ENCODE results near the gene ATXN2.
"Not testable (repeated sequence)": the region's sequence is repeated elsewhere in the genome, so short reads cannot be mapped to it uniquely, and the experiment has no call there.

The ATXN2 gene

GRCh38 chr12:111635524-111635923, 36.4 kb upstream of the ATXN2 start:
- TF ChIP-seq SPI1 (IDR thresholded peaks at IDR 0.05; ENCODE audit: low read depth, low read length) (no peak), POLR2AphosphoS5 (IDR thresholded peaks at IDR 0.05; ENCODE audit: low read depth, low read length) (no peak), PAX5 (IDR thresholded peaks at IDR 0.05; ENCODE audit: insufficient read depth, low read length, severe bottlenecking) (no peak), POU2F2 (IDR thresholded peaks at IDR 0.05; ENCODE audit: low read depth, low read length) (no peak), TAF1 (IDR thresholded peaks at IDR 0.05; ENCODE audit: low read depth, low read length) (no peak), POLR2A (IDR thresholded peaks at IDR 0.05; ENCODE audit: low read depth, low read length) (no peak)
- peak; percentile 69 for FAIRE-seq
- no peak for DNase-seq (ENCODE audit: insufficient read length, low spot score)

GRCh38 chr12:111628505-111629260, 29.6 kb upstream of the ATXN2 start:
- FAIRE-seq = no peak
- DNase-seq (ENCODE audit: insufficient read length, low spot score) = no peak
- TF ChIP-seq POU2F2 (IDR thresholded peaks at IDR 0.05; ENCODE audit: low read depth, low read length) (no peak), POLR2AphosphoS5 (IDR thresholded peaks at IDR 0.05; ENCODE audit: low read depth, low read length) (no peak), TAF1 (IDR thresholded peaks at IDR 0.05; ENCODE audit: low read depth, low read length) (no peak), POLR2A (IDR thresholded peaks at IDR 0.05; ENCODE audit: low read depth, low read length) (no peak), PAX5 (IDR thresholded peaks at IDR 0.05; ENCODE audit: insufficient read depth, low read length, severe bottlenecking) (no peak), SPI1 (IDR thresholded peaks at IDR 0.05; ENCODE audit: low read depth, low read length) (no peak)

GRCh38 chr12:111626230-111626629, 27.1 kb upstream of the ATXN2 start:
- DNase-seq (ENCODE audit: insufficient read length, low spot score) = no peak
- no peak for FAIRE-seq
- TF ChIP-seq POU2F2 (IDR thresholded peaks at IDR 0.05; ENCODE audit: low read depth, low read length) (no peak), TAF1 (IDR thresholded peaks at IDR 0.05; ENCODE audit: low read depth, low read length) (no peak), PAX5 (IDR thresholded peaks at IDR 0.05; ENCODE audit: insufficient read depth, low read length, severe bottlenecking) (no peak), POLR2AphosphoS5 (IDR thresholded peaks at IDR 0.05; ENCODE audit: low read depth, low read length) (no peak), POLR2A (IDR thresholded peaks at IDR 0.05; ENCODE audit: low read depth, low read length) (no peak), SPI1 (IDR thresholded peaks at IDR 0.05; ENCODE audit: low read depth, low read length) (no peak)

- FAIRE-seq (no peak), DNase-seq (ENCODE audit: insufficient read length, low spot score) (no peak)
- TF ChIP-seq POLR2AphosphoS5 (IDR thresholded peaks at IDR 0.05; ENCODE audit: low read depth, low read length) = no peak
- no peak for TF ChIP-seq POU2F2 (IDR thresholded peaks at IDR 0.05; ENCODE audit: low read depth, low read length)
These were observed 25.4 kb upstream of the ATXN2 start for GRCh38 chr12:111624540-111624939.

- not testable (repeated sequence) for FAIRE-seq; DNase-seq (ENCODE audit: insufficient read length, low spot score)
These were observed 18.7 kb upstream of the ATXN2 start for GRCh38 chr12:111617841-111618240.

GRCh38 chr12:111616177-111616623, 17.1 kb upstream of the ATXN2 start:
- DNase-seq (ENCODE audit: insufficient read length, low spot score) (no peak), FAIRE-seq (no peak)
- TF ChIP-seq PAX5 (IDR thresholded peaks at IDR 0.05; ENCODE audit: insufficient read depth, low read length, severe bottlenecking) (no peak), SPI1 (IDR thresholded peaks at IDR 0.05; ENCODE audit: low read depth, low read length) (no peak), POLR2A (IDR thresholded peaks at IDR 0.05; ENCODE audit: low read depth, low read length) (no peak), POLR2AphosphoS5 (IDR thresholded peaks at IDR 0.05; ENCODE audit: low read depth, low read length) (no peak), TAF1 (IDR thresholded peaks at IDR 0.05; ENCODE audit: low read depth, low read length) (no peak), POU2F2 (IDR thresholded peaks at IDR 0.05; ENCODE audit: low read depth, low read length) (no peak)

GRCh38 chr12:111607239-111607638, 8.1 kb upstream of the ATXN2 start:
- FAIRE-seq (peak; percentile 5), DNase-seq (ENCODE audit: insufficient read length, low spot score) (no peak)
- no peak for TF ChIP-seq TAF1 (IDR thresholded peaks at IDR 0.05; ENCODE audit: low read depth, low read length)
- no peak for TF ChIP-seq POLR2A (IDR thresholded peaks at IDR 0.05; ENCODE audit: low read depth, low read length)
- TF ChIP-seq PAX5 (IDR thresholded peaks at IDR 0.05; ENCODE audit: insufficient read depth, low read length, severe bottlenecking) = no peak
- TF ChIP-seq SPI1 (IDR thresholded peaks at IDR 0.05; ENCODE audit: low read depth, low read length) = no peak
- no peak for TF ChIP-seq POLR2AphosphoS5 (IDR thresholded peaks at IDR 0.05; ENCODE audit: low read depth, low read length)
- TF ChIP-seq POU2F2 (IDR thresholded peaks at IDR 0.05; ENCODE audit: low read depth, low read length) = no peak

- DNase-seq (ENCODE audit: insufficient read length, low spot score) = no peak
- no peak for FAIRE-seq
- TF ChIP-seq PAX5 (IDR thresholded peaks at IDR 0.05; ENCODE audit: insufficient read depth, low read length, severe bottlenecking) (no peak), TAF1 (IDR thresholded peaks at IDR 0.05; ENCODE audit: low read depth, low read length) (no peak), POLR2AphosphoS5 (IDR thresholded peaks at IDR 0.05; ENCODE audit: low read depth, low read length) (no peak), POU2F2 (IDR thresholded peaks at IDR 0.05; ENCODE audit: low read depth, low read length) (no peak), SPI1 (IDR thresholded peaks at IDR 0.05; ENCODE audit: low read depth, low read length) (no peak), POLR2A (IDR thresholded peaks at IDR 0.05; ENCODE audit: low read depth, low read length) (no peak)
These were observed 7.7 kb upstream of the ATXN2 start for GRCh38 chr12:111606767-111607230.

- DNase-seq (ENCODE audit: insufficient read length, low spot score) = no peak
- FAIRE-seq = no peak
- TF ChIP-seq POLR2AphosphoS5 (IDR thresholded peaks at IDR 0.05; ENCODE audit: low read depth, low read length) = no peak
- TF ChIP-seq POU2F2 (IDR thresholded peaks at IDR 0.05; ENCODE audit: low read depth, low read length) = no peak
- TF ChIP-seq TAF1 (IDR thresholded peaks at IDR 0.05; ENCODE audit: low read depth, low read length) = no peak
- no peak for TF ChIP-seq PAX5 (IDR thresholded peaks at IDR 0.05; ENCODE audit: insufficient read depth, low read length, severe bottlenecking)
- no peak for TF ChIP-seq POLR2A (IDR thresholded peaks at IDR 0.05; ENCODE audit: low read depth, low read length)
- no peak for TF ChIP-seq SPI1 (IDR thresholded peaks at IDR 0.05; ENCODE audit: low read depth, low read length)
These were observed 7.0 kb upstream of the ATXN2 start for GRCh38 chr12:111605911-111606766.

GRCh38 chr12:111602857-111603256, 3.7 kb upstream of the ATXN2 start:
- not testable (repeated sequence) for DNase-seq (ENCODE audit: insufficient read length, low spot score); FAIRE-seq
